GM19351 (cell line): ENCODE results near the gene PRM3.

Experiments used
- ATAC-seq: cut with Tn5 transposase; IDR thresholded peaks from one replicate; pipeline ENCODE4 v1.9.1; 2021; ENCODE audit warnings: mild to moderate bottlenecking, moderate library complexity; ENCODE audit not compliant: unreplicated experiment

PRM3 gene

GRCh38 chr16:11283820-11284248, 10.4 kb upstream of the PRM3 start:
- no peak for ATAC-seq

DNA sequence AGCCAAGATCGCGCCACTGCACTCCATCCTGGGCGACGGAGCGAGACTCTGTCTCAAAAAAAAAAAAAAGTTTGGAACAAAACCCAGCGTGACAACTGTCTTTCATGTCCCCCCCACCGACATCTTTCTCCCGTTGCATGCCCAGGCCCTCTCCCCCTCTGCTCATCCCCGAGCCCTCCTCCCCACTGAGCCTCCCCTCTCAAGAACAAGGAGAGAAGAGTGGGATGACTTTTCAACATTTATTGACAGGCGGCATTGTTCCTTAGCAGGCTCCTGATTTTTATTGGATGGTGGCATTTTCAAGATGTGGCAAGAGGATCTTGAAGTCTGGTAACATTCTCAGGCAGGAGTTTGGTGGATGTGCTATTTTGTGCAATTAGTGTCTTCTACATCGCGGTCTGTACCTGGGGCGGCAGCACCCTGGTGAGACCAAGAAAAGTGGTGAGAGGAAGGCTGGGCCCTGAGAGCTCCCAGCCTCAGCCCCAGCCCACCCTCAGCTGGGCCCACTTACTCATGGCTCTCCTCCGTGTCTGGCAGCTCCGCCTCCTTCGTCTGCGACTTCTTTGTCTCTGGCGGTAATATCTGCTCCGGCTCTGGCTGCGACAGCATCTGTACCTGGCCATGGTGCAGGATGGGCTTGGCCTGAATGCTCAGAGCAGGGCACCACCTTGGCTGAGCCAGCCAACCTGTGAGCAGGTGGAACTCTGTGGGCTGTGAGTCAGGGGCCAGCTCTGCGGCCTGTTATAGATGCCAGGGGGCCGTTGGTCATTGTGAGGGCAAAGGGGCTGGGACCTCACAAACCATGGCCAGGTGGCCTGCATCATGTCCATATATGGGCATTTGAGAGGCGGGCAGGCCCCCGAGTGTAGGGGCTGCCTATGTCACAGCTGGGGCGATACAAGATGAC, 7.4 kb upstream of the PRM3 start, which contains the start of gene PRM1:
TSS of gene PRM1 (minus strand) at position 715 of the 907 bp plus-strand sequence. CDS start at position 623, 92 bp downstream.
- no peak for ATAC-seq

GRCh38 chr16:11278681-11279628, 5.5 kb upstream of the PRM3 start:
- ATAC-seq: no peak

GRCh38 chr16:11277607-11278337, 4.3 kb upstream of the PRM3 start:
- no peak for ATAC-seq

DNA sequence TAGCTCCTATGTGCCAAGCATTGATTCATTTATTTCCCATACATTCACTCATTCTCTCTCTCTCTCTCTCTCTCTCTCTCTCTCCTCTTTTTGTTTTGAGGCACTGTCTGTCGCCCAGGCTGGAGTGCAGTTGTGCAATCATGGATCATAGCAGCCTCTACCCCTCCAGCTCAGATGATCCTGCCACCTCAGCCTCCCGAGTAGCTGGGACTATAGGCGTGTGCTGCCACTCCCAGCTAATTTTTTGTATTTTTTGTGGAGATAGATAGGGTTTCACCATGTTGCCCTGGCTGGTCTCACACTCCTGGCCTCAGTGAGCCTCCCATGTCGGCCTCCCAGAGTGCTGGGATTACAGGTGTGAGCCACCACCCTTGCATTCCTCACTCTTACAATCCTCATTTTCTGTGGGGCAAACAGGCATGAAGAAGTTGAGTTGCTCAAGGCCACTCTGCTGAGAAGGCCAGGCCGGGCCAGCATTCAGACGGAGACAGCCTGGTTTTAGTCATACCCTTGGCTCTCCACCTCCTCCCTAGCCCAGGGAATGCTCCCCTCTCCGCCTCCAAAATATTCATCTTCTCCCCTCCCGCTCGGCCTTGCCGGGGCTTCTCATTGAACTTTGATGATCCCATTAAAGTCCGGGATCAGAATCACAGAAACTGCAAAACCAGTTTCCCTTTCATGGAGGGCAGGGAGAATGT, 3.6 kb upstream of the PRM3 start:
- no peak for ATAC-seq

DNA sequence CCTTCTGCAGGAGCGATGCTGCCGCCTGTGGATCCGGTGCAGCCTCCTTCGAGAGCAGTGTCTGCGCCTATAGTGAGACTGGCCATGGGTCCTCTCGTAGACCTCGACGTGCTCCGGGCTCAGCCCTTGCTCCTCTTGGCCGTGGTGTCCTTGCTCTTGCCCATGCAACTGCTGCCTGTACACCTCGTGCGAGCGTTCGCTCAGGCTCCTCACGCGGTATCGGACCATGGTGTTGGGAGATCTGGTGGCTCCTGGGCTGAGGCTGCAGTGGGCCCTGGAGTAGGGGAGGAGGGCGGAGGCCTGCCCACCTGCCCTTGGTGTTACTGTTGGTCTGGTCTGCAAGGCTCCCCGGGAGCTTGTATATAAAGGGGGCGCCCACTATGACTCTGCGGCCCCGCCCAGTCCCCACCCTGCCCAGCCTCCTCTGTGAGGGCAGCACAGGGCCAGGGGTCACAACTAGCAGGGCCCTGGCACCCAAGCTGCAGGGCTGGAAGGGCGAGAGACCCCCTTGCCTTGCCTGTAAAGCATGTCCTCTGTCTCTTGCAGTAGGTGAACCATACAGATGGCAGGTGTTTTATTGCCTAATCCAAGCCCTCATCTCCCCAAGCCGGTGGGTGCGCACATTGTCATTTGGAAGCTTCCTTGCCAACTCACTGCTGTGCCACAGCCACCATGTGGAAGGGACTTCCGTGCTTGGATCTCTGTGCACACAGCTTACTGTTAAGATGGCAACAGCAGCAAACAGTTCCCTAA, 2.9 kb upstream of the PRM3 start, which contains the start of gene PRM2:
TSS of gene PRM2 (minus strand) at position 338 of the 753 bp plus-strand sequence. CDS start at position 228, 110 bp downstream.
- ATAC-seq: no peak

- no peak for ATAC-seq
These were observed 1.5 kb upstream of the PRM3 start for GRCh38 chr16:11274964-11275363.

DNA sequence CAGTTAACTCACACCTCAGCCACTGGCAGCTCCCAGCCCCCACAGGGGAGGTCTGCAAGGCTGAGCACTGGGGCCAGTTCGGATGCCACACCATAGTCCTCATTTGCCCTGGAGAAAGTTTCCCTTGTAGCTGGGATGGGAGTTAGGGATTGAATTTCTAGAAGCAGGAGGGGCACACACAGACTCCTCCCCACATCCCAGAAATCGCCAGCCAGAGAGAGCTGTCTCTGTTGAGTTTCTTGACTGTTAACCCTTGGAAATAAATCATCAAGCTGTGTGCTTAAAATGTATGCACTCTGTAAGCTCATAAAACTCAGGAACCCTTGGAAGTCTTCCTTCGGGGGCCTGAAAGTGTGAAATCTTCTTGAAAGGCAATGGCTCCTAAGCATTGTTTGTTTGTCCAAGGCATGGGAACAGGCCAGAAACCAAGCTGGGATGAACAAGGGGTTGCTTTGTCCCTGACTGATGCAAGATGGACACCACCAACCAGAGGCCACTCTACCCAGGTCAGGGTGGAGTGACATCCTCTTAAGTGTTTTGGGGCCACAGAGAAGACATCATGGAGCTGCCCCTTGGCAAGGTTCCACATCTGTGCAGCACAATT, 394 bp upstream of the PRM3 start:
- ATAC-seq: no peak

- no peak for ATAC-seq
These were observed 945 bp downstream of the PRM3 start for GRCh38 chr16:11272484-11272883.

DNA sequence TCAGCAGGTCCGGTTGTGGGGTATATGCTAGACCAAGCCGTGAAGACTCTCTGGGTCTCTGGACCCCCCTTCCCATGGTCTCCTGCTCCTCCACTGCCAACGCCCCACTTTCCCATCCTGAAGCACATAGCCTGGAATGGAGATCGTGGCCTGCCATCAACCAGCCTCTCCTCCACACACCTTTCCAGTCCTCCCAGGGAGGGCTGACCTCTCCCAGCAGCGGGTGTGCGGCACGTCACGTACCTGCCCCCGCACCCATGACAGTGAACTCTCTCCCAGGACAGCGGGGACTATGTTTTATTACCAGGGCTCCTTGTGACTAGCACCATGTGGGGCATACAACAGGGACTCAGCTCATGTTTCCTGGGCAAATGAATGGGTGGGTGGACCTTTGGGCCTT, 1.8 kb downstream of the PRM3 start:
- ATAC-seq: no peak

GRCh38 chr16:11270602-11271162, 2.7 kb downstream of the PRM3 start:
- no peak for ATAC-seq

- ATAC-seq: no peak
These were observed 4.5 kb downstream of the PRM3 start, which contains the start of gene TNP2 for GRCh38 chr16:11268921-11269375. Gene TNP2 (minus strand): TSS chr16:11269325. CDS start chr16:11269262, 63 bp downstream.

DNA sequence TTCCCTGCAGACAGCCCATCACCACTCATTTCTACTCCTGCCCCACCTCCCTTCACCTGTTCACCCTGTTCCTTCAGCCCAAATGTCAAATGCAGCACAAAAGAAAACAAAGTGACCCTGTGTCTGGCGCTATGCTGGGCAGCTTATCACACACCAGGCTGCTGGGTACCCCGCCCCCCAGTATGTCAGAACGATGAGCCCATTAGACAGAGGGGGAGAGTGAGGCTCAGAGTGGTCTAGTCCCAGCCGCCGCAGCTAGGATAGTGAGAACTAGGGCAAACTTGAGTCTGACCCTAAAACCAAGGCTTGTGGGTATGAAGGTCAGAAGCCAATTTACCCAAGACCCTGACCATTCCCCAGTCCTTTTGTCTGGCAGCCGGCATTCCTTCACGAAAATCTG, 8.3 kb downstream of the PRM3 start:
- ATAC-seq: no peak

DNA sequence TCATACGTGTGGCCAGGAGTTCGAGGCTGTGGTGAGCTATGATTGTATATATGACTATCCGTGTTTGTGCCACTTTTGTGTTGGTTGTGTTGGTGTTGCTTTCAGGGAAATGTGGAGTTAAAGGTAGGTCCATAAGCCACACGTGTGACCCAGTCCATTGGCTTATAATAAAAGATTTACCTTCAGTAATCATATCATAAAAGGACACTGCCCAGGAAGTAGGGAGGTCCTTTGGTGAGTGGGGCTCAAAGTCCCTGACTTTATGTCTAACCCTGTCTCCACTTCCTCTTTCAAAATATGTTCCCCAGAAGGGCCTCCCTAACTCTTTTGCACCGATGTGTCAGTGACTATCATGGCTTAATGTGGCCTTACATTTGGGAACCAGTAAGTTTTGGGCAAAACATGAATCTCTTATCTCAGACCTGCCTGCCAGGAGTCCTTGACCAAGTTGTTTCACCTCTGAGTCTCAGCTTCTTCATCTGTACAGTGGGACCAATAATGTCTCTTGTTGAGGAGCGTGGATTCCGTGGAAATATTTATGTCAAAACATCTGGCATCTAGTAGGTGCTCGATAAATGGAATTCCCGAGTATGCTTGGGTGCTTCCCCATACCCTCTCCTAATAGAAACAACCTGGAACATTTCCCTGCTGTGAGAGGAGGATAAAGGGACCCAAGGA, 9.1 kb downstream of the PRM3 start:
- no peak for ATAC-seq

DNA sequence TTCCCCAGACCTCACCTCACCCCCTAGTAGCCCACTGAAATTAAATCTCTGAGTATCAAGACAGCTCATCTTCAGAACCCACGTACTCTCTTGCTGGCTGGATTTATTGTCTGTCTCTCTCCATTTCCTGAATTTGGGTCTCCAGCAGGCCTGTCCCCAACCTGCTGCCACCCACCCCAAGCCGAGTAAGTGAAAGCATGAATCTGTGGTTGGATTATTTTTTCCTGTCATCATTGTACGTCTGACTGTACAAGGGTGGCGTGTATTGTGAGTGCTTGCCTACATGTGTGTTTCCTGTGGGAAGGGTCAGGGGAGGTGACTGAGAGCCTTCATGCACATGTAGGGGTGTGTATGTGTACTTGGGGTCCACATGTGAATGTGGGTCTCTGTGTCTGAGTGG, 9.7 kb downstream of the PRM3 start:
- no peak for ATAC-seq

GRCh38 chr16:11262915-11263314, 10.5 kb downstream of the PRM3 start:
- no peak for ATAC-seq

- ATAC-seq: no peak
These were observed 12.8 kb downstream of the PRM3 start for GRCh38 chr16:11260596-11260966.
